Stimulated activated CD4-positive, alpha-beta T cell treated with anti-CD3 and anti-CD28 coated beads, TNF-alpha, amount 100 ng/mL, for 1 hour (primary cell): ENCODE results near the gene CTDP1.

Source experiments
- DNase-seq, 3 donors: peaks; one replicate each; pipeline ENCODE4 v3.0.0-alpha.2; 2020; ENCODE audit warnings: low read depth in 3 of 3, low spot score in 1 of 3

The CTDP1 gene

DNA sequence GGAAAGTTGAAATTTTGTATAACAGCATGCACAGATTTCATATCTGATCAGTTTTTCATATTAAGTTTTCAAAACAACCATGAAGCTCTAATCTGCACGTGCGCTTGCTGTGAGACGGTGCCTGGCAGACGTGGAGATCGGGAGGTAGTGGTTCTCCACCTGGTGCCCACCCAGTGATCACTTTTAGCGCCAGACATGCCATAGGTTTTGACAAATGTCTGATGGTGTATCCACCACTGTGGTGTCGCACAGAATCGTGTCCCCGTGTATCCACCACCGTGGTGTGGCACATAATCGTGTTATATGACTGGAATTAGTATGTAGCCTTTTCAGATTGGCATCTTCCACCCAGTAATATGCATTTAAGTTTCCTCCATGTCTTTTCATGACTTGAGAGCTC, 77.2 kb downstream of the CTDP1 start:
- no peak for DNase-seq

DNA sequence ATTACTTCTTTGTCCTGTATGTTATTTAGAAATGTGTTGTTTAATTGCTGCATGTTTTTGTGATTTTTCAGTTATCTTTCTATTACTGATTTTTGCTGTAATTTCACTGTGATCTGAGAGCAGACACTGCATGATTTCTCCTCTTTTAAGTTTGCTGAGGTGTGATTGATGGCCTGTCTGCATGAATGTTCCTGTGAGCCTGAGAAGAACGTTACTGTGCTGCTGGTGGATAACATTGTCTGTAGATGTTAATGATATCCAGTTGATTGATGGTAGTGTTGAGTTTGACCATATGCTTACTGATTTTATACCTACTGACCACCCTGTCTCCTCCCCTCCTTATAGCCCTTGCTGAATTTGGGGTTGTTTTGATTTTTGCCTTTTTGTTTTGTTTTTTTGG, 80.7 kb downstream of the CTDP1 start:
- no peak for DNase-seq

DNA sequence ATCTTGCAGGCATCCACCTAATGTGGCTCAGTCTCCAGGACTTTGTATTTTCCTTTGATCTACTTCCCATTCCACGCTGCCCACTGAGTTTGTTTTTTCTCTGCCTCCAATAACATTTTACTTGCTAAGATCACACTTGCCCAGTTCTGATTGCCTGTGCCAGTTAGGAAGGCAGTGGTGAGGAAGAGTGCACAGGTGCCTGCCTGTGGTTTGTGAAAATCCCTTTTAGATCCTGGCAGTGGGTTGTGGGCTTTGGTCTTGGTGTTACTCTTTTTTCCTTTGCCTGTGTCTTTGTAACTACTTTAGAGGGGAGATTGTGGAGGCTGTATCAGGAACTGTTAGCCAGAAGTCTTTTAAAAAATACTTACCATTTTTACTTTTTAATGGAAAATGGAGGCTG, 81.3 kb downstream of the CTDP1 start:
- DNase-seq = no peak

DNA sequence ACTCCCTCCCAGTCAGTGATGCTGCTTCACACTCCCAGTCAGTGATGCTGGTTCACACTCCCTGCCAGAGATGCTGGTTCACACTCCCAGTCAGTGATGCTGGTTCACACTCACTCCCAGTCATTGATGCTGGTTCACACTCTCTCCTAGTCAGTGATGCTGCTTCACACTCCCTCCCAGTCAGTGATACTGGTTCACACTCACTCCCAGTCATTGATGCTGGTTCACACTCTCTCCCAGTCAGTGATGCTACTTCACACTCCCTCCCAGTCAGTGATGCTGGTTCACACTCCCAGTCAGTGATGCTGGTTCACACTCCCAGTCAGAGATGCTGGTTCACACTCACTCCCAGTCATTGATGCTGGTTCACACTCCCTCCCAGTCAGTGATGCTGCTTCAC, 83.8 kb downstream of the CTDP1 start:
- no peak for DNase-seq

DNA sequence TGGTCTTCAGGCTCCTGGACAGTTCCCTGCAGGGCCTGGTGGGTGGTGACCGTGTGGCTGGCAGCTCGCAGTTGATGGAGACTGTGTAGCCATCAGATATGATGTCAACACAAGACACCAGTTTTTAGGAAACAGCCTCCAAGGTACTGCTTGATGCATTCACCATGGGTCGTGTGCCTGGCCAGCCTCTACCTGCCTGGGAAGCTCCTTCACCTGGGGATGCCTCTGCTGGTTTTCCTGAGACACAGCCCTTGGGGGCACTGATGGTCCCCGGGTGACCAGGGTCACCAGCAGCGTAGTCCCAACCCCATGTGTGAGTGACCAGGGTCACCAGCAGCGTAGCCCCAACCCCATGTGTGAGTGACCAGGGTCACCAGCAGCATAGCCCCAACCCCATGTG, 84.5 kb downstream of the CTDP1 start:
- no peak for DNase-seq

DNA sequence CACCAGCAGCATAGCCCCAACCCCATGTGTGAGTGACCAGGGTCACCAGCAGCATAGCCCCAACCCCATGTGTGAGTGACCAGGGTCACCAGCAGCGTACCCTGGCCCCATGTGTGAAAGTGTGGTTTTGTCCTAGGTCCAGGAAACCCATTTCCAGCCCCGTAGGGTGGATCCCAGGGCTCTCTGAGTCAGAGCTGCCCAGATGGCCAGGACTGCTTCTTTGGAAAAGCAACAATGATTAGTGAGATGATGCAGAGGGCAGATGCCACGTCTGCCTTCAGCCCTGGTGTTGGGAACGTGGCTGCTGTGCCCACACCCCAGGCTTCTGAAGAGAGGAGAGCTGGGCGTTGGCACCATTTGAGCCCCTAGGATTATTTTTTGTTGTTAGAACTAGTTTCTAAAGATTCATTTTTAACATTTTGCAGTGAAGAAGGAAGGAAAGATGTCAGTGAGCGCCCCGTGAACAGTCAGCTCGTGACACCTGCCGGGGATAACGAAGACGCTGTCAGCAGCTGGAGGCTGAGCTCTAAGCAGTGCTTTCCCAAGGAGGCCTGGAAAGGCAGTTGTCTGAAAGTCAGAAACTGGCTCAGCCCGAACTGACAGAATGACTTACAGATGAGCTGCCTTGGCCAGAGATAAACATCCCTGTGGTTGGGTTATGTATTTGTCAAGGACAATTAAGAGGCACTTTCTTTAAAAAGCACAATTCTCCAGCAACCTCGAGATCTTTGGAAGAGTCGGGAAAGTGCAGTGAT, 86.1 kb downstream of the CTDP1 start:
- no peak for DNase-seq

DNA sequence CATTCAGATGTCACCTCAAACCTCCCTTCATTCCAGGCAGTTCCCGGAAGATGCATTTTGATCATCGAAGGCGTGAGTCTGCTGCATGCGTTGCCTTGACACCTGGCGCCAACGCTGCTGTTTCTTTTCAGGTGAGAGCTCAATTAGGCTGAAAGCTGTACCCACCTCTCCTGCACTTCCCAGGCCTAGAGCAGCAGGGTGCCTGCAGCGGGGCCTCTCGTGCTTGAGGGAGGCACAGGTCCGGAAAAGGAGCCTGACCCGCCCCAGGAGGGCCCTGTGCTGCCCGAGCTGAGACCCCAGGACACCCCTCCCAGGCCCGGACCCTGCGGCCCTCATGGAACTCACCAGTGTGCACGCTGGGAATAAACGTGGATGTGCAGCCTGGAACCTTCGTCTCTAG, 86.7 kb downstream of the CTDP1 start:
- no peak for DNase-seq

DNA sequence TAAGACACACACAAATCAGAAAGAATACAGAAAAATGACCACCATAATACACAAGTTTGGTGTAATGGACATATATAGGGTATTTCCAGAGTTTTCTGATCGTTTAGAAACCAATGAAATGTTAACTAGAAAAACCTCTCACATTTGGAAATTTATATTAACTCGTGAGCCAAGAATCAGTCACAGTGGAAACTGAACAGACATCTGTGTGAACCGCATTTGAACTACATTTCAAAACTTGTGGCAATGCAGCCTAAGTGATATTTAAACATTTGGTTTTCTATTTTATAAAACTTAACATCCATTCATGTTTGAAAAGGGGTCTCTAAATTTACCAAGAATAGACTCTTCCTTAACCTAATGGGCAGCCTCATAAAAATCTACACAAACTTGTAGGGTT, 89.1 kb downstream of the CTDP1 start:
- no peak for DNase-seq

DNA sequence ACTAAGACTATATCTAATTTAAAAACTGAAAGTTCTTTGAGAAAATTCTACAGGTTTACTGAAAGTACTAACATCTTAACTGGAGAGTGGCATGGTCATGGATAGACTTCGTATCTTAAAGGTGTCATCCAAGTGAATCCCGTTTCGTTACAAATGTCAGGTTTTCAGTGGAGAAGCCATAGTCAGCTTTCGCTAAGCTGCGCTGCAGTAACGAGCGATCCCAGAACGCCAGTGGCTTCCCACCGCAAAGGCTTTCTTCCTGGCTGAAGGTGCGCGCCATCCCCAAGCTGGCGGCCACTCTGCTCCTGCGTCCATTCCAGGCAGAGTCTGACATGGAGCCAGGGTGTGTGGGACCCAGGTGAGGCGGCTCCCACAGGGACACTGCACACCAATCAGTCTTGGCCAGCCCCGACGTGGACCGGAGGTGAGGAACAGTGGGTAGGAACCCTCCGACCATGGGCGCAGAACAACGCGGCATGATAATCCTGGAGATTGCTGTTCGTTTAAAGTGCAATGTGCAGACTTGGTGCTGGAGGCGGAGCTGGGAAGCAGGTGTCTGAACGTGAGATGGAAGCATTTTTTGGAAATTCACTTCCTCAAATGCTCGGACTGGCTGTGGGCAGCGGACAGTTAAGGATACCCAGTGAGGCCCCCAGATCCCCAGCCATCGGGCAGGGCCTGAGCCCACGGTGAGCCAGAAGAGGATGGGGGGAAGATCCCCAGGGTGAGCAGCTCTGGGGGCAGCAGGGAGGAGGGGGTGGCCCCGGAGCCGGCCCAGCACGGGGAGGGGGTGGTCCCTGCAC, 90.3 kb downstream of the CTDP1 start:
- DNase-seq = no peak

DNA sequence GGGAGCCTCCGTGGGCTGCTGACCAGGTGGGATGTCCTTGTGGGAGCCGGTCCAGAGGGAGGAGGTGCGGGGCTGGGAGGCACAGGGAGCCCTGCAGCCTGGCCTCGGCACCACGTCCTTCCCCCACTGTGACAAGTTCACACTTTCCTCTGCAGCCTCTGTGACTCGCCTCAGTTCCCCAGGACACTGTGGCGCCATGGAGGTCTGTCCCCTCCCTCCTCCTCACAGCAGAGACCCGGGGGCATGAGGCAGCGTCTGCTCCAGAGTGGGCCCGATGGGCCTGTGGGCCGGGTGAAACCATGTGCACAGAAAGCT, 90.9 kb downstream of the CTDP1 start:
- DNase-seq = no peak

DNA sequence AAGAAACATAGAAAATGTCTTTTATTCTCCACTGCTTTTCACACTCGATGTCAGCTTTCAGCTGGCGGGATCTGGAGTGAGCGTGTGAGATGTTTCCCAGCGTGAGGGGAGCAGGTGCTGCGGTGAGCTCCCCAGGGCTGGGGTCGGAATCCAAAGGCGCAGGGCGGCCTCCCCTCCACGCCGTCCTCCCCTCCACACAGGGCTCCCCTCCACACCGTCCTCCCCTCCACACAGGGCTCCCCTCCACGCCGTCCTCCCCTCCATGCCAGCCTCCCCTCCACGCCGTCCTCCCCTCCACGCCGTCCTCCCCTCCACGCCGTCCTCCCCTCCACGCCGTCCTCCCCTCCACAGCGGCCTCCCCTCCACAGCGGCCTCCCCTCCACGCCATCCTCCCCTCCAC, 91.2 kb downstream of the CTDP1 start:
- DNase-seq = no peak

DNA sequence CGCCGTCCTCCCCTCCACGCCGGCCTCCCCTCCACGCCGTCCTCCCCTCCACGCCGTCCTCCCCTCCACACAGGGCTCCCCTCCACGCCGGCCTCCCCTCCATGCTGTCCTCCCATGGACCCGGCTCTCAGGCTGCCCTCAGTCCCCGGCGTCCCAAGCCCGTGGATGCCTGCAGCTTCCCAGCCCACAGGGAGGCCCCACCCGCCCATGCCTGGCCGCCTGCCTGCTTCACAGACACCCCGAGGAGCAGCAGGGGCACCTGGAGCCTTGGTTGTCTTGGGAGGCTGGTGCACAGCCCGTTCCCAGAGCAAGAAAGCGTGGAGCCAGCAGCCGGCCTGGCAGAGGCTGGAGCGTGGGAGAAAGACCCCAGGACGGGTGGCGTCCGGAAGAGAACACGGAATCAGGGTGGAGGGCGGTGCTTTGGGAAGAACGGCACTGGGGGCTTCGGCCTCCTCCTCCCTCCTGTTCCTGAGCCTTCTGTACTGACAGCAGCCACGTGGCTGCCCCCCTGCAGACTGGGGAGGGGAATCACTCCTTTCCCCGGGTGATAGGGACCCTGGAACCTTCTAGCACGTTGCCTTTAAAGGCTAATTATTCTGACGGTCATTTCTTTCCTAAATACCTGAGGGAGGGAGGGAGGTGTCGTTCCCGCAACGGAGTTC, 92.0 kb downstream of the CTDP1 start:
- DNase-seq = no peak

DNA sequence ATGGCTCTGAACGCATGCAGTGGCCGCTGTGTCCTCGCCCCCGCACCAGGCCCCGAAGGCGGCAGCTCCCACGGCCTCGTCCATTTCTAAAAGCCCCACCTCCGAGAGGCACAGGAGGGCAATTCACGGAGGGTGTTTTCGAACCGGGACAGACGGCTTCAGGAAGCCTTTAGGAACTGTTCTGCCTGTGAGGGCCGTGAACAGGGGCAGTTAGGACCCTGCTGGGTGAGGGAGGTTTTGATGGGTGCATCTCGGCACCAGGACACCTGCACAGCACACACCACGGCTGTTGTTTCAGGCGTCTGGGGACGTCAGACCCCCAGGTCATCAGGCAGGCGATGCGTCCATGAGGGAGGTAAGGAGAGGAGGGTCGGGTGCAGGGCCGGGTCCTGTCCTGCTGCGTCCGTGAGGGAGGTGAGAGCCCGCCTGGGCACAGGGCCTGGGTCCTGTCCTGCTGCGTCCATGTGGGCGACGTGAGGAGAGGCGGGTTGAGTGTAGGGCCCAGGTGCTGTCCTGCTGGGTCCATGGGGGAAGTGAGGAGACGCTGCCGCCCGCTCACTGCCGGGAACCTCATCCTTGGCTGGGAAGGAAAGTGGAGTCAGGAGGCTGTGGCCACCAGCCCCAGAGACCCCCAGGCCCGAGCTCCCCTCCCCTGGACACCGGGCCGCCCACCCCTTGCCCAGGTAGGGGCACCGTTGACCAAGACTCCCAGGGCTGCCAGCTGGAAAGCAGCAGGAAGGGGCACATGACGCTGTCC, 92.7 kb downstream of the CTDP1 start:
- no peak for DNase-seq

DNA sequence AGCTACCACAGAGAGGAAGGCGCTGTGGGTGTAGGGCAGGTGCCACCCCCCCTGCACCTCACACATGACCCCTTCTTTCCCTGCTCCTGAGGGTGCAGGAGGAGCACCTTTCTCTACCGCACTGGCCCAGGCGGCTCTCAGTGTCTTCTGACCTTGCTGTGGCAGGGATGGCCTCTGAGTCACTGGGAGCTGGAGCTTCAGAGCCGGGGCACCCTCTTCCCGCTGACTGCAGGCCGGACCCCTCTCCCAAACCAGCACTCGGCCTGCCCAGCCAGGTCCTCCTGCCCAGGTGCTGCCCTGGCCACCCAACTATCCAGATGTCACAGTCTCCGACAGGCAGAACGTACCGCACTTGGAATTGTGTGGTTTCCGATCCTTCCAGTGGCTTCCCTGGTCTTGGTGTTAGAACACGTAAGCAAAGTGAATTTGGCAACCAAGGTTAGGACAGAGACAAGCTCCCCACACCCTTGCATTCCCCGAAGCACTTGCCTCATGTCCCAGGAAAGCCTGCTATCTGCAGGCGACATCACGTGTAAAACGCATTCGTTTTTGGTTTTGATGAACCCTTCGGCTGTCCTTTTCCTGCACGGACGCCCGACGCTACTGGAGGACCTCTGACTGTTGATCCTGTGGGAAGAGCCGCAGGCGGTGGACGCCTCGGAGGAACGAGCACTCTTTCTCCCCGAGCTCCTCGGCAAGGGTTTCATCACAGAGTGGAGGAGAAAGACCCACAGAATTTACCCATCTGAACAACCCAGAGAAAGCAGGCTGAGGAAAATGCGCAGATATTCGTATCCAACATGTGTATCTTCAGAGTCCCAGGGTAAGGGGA, 93.5 kb downstream of the CTDP1 start:
- no peak for DNase-seq

DNA sequence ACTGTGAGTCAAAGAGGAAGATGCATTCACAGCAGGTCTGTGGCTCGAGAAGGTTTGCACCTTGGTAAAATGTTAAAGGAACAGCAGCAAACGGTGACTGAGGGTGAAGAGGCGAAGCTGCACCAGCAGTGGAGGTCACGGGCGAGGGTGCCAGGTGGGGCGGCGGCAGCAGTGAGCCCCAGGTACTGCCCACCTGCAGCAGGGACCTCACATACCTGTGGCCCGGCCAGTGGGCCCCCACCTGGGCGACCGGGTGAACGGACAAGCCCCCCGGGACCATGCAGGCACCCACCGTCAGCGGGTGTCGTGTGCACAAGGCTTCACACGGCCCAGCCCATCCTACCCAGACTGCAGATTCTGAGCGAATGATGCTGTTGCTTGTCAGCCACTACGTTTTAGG, 94.5 kb downstream of the CTDP1 start:
- no peak for DNase-seq

DNA sequence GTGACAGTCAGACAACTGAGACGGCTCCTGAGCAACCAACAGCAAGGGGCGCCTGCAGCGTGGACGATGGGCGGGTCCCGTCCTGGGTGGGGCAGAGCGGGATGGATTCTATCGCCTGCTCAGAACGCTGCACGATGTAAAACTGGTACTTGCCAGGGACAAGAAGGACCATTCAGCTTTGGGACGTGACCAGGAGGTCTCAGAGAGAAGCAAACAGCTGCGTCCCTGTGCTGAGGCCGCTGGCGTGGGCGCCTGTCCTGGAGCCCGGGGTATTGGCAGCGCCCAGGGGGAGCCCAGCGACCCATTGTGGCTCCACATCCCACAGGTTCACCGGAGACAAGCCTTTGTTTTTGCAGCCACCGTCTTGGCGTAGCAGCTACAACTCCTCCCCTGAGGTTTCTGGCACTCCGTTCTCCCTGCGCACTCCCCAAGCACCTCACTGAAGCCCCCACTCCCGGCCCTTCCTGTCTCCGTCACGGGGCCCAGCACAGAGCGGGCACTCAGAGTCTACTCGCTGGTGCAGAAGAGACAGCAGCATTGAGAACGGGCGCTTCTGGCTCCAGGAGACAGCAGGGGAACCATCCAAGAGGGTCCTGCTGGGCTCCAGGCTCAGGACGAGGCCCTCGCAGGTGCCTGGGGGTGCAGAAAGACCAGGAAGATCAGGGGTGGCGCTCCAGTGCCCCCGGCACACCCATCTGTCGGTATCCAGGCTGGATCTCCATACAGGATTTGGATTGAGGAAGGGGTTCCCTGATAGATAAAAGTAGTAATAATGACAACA, 96.0 kb downstream of the CTDP1 start:
- no peak for DNase-seq

DNA sequence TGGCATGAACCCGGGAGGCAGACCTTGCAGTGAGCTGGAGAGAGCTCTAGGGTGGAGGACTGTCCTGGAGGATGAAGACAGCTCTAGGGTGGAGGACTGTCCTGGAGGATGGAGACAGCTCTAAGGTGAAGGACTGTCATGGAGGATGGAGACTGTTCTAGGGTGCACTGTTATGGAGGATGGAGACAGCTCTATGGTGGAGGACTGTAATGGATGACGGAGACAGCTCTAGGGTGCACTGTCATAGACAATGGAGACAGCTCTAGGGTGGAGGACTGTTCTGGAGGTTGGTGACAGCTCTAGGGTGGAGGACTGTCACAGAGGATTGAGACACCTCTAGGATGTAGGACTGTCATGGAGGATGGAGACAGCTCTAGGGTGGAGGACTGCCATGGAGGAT, 97.1 kb downstream of the CTDP1 start:
- DNase-seq = no peak

DNA sequence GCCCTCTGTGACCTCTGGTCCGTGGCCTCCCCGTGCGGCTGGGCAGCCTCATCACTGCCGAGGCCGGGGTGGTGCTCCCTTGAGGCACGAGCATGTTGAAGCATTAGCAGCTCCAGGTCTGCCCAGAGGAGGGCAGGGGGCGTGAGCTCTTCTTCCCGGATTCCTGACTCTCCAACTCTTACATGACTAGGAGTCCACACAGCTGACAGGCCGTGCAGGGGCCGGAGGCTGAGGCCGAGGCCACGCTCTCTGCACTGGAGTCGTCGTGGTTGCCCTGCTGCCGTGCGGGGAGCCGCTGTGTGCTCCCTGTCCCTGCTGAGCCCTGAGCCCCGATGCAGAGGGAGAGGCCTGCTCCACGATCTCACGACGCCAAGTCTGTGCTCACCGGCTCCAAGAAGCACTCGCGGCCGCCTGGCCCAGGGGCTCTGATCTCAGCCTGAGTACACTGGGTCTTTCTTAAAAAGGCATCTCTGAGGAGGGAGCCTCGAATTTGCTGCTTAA, 98.7 kb downstream of the CTDP1 start:
- no peak for DNase-seq

DNA sequence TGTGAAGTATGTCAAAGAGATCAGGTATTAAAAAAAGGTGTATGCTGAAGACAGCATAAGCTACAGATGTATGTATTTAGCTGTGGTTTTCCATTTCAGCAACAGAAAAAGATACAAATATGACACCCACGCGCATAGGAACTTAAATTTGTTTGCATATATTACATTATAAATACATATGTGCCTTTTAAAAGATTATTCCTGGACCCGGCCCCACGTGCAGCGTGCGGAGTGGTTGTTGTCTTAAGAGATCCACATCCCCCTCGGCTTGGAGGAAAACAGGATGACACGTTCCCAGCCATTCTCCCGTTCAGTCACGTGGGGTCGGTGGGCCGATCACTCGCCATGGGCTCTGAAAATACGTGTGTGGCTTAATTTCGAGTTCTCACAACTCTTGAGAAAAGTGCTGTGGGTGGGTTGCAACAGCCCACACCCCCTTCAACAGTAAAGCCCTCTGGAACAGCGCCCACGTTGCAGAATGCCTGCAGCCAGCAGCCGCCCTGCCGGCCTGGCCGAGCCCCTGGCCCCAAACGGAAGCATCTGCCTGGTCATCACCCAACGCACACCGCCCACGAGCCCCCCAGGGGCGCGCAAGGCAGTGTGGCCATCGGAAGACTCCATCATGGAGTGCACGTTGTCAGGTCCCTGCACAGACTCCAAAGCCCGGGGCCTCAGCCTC, 99.6 kb downstream of the CTDP1 start:
- DNase-seq = no peak
